ENCODE measurements around the gene CHSY1. TPM values are rescaled to one million over a fixed set of nuclear protein-coding genes. Genes with fewer than 3 reads are reported as not detected.

CHSY1 gene
- total and polyA plus RNA-seq, 12 donors = 14.8 to 82.5 (median 34.2) TPM

DNA sequence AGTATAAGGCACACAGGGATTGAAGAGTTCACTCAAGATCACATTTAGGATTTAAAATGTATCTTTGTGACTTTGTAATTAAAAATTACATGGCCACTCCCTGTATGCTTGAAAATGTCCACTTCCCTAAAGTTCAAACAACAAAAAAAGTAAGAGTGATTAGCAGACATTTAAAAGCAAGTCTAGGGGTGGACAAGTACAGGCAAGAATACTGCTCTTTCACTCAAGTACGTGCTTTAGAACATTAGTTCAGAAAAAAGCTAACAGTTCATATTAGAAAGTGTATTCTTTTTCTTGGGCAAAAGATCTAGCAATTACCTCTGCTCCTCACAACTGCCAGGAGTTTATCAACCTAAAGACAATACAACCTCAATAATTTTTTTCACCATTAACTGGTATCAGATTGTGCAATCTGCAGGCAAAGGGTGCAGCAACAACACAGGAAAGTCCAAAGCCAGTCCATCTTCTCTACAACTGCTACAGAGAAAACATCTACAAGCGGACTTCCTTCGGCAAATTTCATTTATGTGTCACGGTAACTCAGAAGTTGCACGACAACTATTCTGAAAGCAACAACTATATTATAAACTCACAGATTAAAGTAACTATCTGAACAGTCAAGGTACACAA is 18.1 kb downstream of the CHSY1 start:
- TF ChIP-seq POLR2A (IDR thresholded peaks at IDR 0.05) = no peak
- TF ChIP-seq, protein P1, sequence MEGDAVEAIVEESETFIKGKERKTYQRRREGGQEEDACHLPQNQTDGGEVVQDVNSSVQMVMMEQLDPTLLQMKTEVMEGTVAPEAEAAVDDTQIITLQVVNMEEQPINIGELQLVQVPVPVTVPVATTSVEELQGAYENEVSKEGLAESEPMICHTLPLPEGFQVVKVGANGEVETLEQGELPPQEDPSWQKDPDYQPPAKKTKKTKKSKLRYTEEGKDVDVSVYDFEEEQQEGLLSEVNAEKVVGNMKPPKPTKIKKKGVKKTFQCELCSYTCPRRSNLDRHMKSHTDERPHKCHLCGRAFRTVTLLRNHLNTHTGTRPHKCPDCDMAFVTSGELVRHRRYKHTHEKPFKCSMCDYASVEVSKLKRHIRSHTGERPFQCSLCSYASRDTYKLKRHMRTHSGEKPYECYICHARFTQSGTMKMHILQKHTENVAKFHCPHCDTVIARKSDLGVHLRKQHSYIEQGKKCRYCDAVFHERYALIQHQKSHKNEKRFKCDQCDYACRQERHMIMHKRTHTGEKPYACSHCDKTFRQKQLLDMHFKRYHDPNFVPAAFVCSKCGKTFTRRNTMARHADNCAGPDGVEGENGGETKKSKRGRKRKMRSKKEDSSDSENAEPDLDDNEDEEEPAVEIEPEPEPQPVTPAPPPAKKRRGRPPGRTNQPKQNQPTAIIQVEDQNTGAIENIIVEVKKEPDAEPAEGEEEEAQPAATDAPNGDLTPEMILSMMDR (IDR thresholded peaks at IDR 0.05) = no peak
- Histone ChIP-seq H3K9me3 (replicated peaks in 1 of 3) (peaks cover 0 to 6% (median 0%) of the 10 kb centered on the region in 3 donors), H3K4me1 (replicated peaks in 1 of 2) (peaks cover 15 to 42% of the 10 kb centered on the region in 2 donors), H3K4me3 (no peak overlapping the region), H3K36me3 (replicated peaks in 1 of 2) (peaks cover 0 to 20% of the 10 kb centered on the region in 2 donors), H3K27me3 (no peaks in the 10 kb centered on the region), H3K27ac (peak overlapping the region in 2 of 5 donors; percentile 41 to 48)
- 77 to 91% (median 85%) methylated on average over 5 of the region's 5 CpGs for WGBS, 4 donors
- intact Hi-C loops (cut with DNase I) = no loop called here
- no peak for DNase-seq

DNA sequence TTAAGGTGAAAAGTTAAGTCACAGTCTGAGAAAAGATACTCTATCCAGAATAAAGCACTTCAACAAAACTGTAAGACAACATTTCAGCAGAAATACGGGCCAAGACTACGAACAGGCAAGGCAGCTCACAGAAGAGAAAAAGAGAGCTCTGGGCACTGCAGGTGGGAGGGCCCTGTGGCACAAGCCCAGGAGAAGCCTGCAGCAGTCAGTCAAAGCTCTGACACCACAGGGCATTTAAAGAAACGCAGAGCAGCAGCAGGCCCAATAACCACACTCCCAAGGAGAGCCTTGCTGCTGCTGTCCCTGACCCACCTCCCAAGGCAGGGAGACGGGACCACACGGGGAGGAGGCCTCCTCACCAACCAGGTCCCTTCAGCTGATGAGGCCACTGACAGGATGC is 19.2 kb downstream of the CHSY1 start:
- Histone ChIP-seq H3K9me3 (replicated peaks in 1 of 3) (peaks cover 0 to 14% (median 0%) of the 10 kb centered on the region in 3 donors), H3K4me3 (no peak overlapping the region), H3K27ac (peak overlapping the region in 4 of 5 donors; percentile 6 to 48 (median 42)), H3K27me3 (no peaks in the 10 kb centered on the region), H3K4me1 (replicated peaks in 1 of 2) (peaks cover 15 to 32% of the 10 kb centered on the region in 2 donors), H3K36me3 (replicated peaks in 1 of 2) (peaks cover 0 to 20% of the 10 kb centered on the region in 2 donors)
- intact Hi-C loops (cut with DNase I) = no loop called here
- WGBS, 4 donors = 24 to 41% (median 29%) methylated on average over 3 to 5 of the region's 5 CpGs
- peak in 5 of 7 donors; percentile 38 to 80 (median 57) for DNase-seq
- TF ChIP-seq, protein P1 (IDR thresholded peaks at IDR 0.05) = no peak
- TF ChIP-seq POLR2A (IDR thresholded peaks at IDR 0.05) = no peak

DNA sequence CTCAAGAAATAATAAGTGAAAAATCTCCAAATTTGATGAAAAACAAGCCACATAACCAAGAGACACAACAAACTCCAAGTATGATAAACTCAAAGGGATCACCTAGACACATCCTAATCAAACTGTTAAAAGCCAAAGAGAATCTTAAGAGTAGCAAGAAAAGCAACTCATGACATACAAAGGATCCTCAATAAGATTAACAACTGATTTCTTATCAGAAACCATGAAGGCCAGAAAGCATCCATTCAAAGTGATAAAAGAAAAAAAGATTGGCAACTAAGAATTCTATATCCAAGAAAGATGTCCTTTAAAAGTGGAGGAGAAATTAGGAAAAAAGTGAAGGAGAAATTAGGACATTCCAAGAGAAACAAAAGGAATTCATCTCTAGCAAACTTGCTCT is 23.5 kb downstream of the CHSY1 start:
- Histone ChIP-seq H3K36me3 (replicated peaks in 1 of 2) (peaks cover 0 to under 1% of the 10 kb centered on the region in 2 donors), H3K4me3 (no peak overlapping the region), H3K9me3 (replicated peaks in 1 of 3) (peaks cover 0 to 14% (median 0%) of the 10 kb centered on the region in 3 donors), H3K27ac (no peak overlapping the region), H3K27me3 (no peaks in the 10 kb centered on the region), H3K4me1 (replicated peaks in 1 of 2) (peaks cover 15 to 29% of the 10 kb centered on the region in 2 donors)
- no peak for DNase-seq
- intact Hi-C loops (cut with DNase I) = no loop called here
- TF ChIP-seq, protein P1 (IDR thresholded peaks at IDR 0.05) = no peak
- no peak for TF ChIP-seq POLR2A (IDR thresholded peaks at IDR 0.05)

DNA sequence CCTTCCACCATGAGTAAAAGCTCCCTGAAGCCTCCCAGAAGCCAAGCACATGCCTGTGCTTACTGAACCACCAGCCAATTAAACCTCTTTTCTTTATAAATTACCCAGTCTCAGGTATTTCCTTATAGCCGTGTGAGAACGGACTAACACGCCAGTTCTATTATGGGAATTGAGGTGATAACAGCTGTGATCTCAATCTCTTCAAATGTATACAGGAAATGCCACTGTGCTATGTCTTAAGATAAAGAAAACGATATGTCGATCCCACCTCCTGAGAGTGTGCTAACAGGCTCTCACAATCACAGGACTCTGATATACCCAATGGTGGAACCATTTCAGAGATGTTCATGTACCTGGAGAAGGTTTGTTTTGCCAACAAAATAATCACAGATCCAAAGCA is 26.2 kb downstream of the CHSY1 start:
- H3K4me3 ChIP-seq = no peak overlapping the region

More for the DNA sequence above, 26.2 kb downstream of the CHSY1 start:
- no peaks in the 10 kb centered on the region for H3K27me3 ChIP-seq
- H3K27ac ChIP-seq = no peak overlapping the region
- H3K36me3 ChIP-seq (replicated peaks in 1 of 2) = no peaks in the 10 kb centered on the region
- DNase-seq = no peak
- H3K4me1 ChIP-seq (replicated peaks in 1 of 2) = peaks cover 0 to 25% of the 10 kb centered on the region in 2 donors
- intact Hi-C loops (cut with DNase I) = no loop called here
- TF ChIP-seq POLR2A (IDR thresholded peaks at IDR 0.05) = no peak
- TF ChIP-seq, protein P1 (IDR thresholded peaks at IDR 0.05) = no peak
- peaks cover 0 to 14% (median 0%) of the 10 kb centered on the region in 3 donors for H3K9me3 ChIP-seq (replicated peaks in 1 of 3)
- 72 to 92% (median 79%) methylated on average over 5 of the region's 5 CpGs for WGBS, 4 donors
